ENCODE results near the gene MVB12A.

DNA sequence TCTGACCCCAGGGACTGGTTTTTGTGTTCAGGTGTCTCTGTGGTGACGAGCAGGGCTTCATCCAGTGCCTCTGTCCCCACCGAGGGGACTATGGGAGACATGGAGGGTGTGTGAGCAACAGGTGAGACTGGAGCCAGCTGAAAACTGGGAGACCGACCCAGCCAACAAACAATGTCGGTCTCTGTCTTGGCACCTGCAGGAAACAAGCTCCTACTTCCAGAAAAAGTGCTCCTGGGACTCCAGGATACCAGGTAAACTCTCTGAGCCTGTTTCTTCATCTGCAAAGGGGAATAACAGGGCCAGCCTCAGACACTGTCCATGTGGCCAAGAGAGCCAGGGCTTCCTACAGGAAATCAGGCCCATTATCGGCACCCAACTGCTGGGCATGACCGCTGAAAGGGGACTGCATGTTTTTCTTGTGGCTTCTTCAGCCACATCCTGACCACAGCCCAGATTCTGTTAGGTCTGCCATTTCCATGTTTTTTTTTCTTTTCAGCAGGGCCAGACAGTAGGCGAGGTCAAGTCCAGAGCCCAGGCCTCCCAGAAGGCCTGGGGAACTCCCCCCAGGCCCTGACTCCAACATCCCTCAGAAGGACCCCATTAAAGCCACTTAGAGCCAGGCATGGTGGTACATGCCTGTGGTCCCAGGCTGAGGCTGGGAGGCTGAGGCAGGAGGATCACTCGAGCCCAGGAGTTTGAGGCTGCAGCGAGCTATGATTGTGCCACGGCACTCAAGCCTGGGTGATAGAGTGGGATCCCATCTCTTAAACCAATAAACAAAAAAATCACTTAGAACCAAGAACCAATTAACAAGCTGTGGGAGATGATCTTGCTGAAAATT, 13.6 kb upstream of the MVB12A start:
- TF ChIP-seq, protein P1, sequence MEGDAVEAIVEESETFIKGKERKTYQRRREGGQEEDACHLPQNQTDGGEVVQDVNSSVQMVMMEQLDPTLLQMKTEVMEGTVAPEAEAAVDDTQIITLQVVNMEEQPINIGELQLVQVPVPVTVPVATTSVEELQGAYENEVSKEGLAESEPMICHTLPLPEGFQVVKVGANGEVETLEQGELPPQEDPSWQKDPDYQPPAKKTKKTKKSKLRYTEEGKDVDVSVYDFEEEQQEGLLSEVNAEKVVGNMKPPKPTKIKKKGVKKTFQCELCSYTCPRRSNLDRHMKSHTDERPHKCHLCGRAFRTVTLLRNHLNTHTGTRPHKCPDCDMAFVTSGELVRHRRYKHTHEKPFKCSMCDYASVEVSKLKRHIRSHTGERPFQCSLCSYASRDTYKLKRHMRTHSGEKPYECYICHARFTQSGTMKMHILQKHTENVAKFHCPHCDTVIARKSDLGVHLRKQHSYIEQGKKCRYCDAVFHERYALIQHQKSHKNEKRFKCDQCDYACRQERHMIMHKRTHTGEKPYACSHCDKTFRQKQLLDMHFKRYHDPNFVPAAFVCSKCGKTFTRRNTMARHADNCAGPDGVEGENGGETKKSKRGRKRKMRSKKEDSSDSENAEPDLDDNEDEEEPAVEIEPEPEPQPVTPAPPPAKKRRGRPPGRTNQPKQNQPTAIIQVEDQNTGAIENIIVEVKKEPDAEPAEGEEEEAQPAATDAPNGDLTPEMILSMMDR (conservative IDR thresholded peaks at IDR 0.05; ENCODE audit: low read depth, low read length) = no peak
- TF ChIP-seq EZH2 (IDR thresholded peaks at IDR 0.05; ENCODE audit: low read length, unreplicated experiment) = no peak
- no peak for TF ChIP-seq EZH2phosphoT487 (IDR thresholded peaks at IDR 0.05; ENCODE audit: borderline replicate concordance, low read length)
